Measurements from ENCODE around the gene GALNT18. TPM values are rescaled to one million over a fixed set of nuclear protein-coding genes. Genes with fewer than 3 reads are reported as not detected.

The GALNT18 gene
- total and polyA plus RNA-seq, 2 of the 4 experiments (the other 2 are of a cell fraction): 9.5 to 11.3 TPM

DNA sequence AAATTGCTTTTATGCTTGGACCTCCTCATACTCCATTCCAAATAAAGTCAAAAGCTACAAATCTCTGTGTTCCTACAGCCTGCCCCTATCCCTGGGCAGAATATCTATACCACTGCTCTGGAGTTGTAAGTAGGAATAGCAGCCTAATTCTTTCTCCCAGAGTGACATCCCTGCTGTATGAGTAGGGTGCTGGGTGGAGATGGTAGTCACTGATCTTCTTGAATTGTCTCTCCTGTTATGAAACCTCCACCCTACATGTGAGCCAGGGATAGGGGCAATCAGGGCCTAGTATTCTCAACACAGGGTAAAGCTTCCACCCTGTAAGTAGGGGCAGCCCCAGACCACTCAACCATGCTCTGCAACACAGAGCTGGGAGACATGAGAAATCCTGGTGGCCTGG is 19.8 kb downstream of the GALNT18 start:
- H4K20me1 ChIP-seq (ENCODE audit: insufficient read depth, low read length): no peaks in the 10 kb centered on the region
- no peak overlapping the region for H3K23ac ChIP-seq (ENCODE audit: low read depth, low read length)
- H2AK5ac ChIP-seq (ENCODE audit: low read depth, low read length): no peak overlapping the region
- no peak overlapping the region for H2AK9ac ChIP-seq (replicated peaks; ENCODE audit: low read depth, low read length, poor library complexity)
- no peak overlapping the region for H3K4me3 ChIP-seq (ENCODE audit: insufficient read depth, low read depth, low read length)
- H3K9me1 ChIP-seq (ENCODE audit: insufficient read depth, low read length): no peaks in the 10 kb centered on the region
- intact Hi-C loops (cut with micrococcal nuclease) (no loop called here), dilution Hi-C loops (cut with HindIII; ENCODE audit: low sequenced_read_pairs, unreplicated experiment) (no loop called here), in situ Hi-C loops (cut with MboI; ENCODE audit: low sequenced_read_pairs) (no loop called here)
- no peak overlapping the region for H2BK120ac ChIP-seq (ENCODE audit: low read depth, low read length)
- H3K56ac ChIP-seq (ENCODE audit: extremely low read depth, insufficient read depth, low read length): no peak overlapping the region
- no peak overlapping the region for H3K27ac ChIP-seq (ENCODE audit: insufficient read depth, low read length)
- no peak overlapping the region for H2AFZ ChIP-seq (replicated peaks; ENCODE audit: low read length, poor library complexity)
- H4K8ac ChIP-seq (ENCODE audit: low read depth in 2 of 2, low read length in 2 of 2): no peak overlapping the region
- no peak overlapping the region for H3K14ac ChIP-seq (replicated peaks; ENCODE audit: low read depth, low read length)
- ChIA-PET POLR2A (ENCODE audit: unreplicated experiment) (no interaction called here), CTCF (no interaction called here)
- no peak overlapping the region for H3K18ac ChIP-seq (ENCODE audit: low read depth, low read length)
- no peaks in the 10 kb centered on the region for H3K9me3 ChIP-seq (ENCODE audit: control insufficient read depth, insufficient read depth, low read length)
- H2BK5ac ChIP-seq (ENCODE audit: low read depth, low read length, poor library complexity, severe bottlenecking): no peak overlapping the region
- H3K79me1 ChIP-seq (ENCODE audit: low read depth in 1 of 2, low read length in 2 of 2): no peaks in the 10 kb centered on the region
- H3K36me3 ChIP-seq (ENCODE audit: control insufficient read depth, insufficient read depth, low read length): no peaks in the 10 kb centered on the region
- no peak overlapping the region for H3K4me2 ChIP-seq (ENCODE audit: low read depth, low read length)
- no peak overlapping the region for H3K9ac ChIP-seq (ENCODE audit: low read depth, low read length)
- H2BK15ac ChIP-seq (ENCODE audit: low read depth, low read length): no peak overlapping the region
- ATAC-seq (ENCODE audit: low read depth) (no peak), DNase-seq (no peak)
- no peak overlapping the region for H4K5ac ChIP-seq (ENCODE audit: low read depth, low read length)
- TF ChIP-seq CEBPB (IDR thresholded peaks at IDR 0.05; ENCODE audit: low read depth, low read length) (no peak), ELK1 (IDR thresholded peaks at IDR 0.05; ENCODE audit: borderline replicate concordance, low read depth, low read length) (no peak), FOS (IDR thresholded peaks at IDR 0.05; ENCODE audit: low read depth, low read length) (no peak), NFE2L2 (IDR thresholded peaks at IDR 0.05; ENCODE audit: low read depth, low read length) (no peak), BHLHE40 (IDR thresholded peaks at IDR 0.05; ENCODE audit: low read depth, low read length) (no peak), RAD21 (IDR thresholded peaks at IDR 0.05; ENCODE audit: low read length) (no peak), MAZ (IDR thresholded peaks at IDR 0.05; ENCODE audit: borderline replicate concordance, low read depth, low read length) (no peak), RFX5 (IDR thresholded peaks at IDR 0.05; ENCODE audit: low read depth, low read length) (no peak), MAFK (IDR thresholded peaks at IDR 0.05; ENCODE audit: low read depth, low read length) (no peak), MXI1 (IDR thresholded peaks at IDR 0.05; ENCODE audit: borderline replicate concordance, low read depth, low read length) (no peak), RCOR1 (IDR thresholded peaks at IDR 0.05; ENCODE audit: insufficient replicate concordance, low read length) (no peak), CHD1 (IDR thresholded peaks at IDR 0.05; ENCODE audit: low read depth, low read length) (no peak), USF2 (IDR thresholded peaks at IDR 0.05; ENCODE audit: low read depth, low read length) (no peak), SMC3 (IDR thresholded peaks at IDR 0.05; ENCODE audit: low read depth, low read length) (no peak), POLR2A (IDR thresholded peaks at IDR 0.05; ENCODE audit: low read depth, low read length) (no peak)
- TF ChIP-seq, protein P1, sequence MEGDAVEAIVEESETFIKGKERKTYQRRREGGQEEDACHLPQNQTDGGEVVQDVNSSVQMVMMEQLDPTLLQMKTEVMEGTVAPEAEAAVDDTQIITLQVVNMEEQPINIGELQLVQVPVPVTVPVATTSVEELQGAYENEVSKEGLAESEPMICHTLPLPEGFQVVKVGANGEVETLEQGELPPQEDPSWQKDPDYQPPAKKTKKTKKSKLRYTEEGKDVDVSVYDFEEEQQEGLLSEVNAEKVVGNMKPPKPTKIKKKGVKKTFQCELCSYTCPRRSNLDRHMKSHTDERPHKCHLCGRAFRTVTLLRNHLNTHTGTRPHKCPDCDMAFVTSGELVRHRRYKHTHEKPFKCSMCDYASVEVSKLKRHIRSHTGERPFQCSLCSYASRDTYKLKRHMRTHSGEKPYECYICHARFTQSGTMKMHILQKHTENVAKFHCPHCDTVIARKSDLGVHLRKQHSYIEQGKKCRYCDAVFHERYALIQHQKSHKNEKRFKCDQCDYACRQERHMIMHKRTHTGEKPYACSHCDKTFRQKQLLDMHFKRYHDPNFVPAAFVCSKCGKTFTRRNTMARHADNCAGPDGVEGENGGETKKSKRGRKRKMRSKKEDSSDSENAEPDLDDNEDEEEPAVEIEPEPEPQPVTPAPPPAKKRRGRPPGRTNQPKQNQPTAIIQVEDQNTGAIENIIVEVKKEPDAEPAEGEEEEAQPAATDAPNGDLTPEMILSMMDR (conservative IDR thresholded peaks at IDR 0.05; ENCODE audit: low read depth, low read length): no peak
- H3K27me3 ChIP-seq (ENCODE audit: control insufficient read depth, insufficient read depth, low read length): no peaks in the 10 kb centered on the region
- H3K4ac ChIP-seq (ENCODE audit: low read depth, low read length): no peak overlapping the region
- H3K4me1 ChIP-seq (ENCODE audit: control insufficient read depth, insufficient read depth, low read length): no peaks in the 10 kb centered on the region
- BruUV-seq (replicated peaks): no TSS peak
- H2BK20ac ChIP-seq (ENCODE audit: low read depth, low read length): no peak overlapping the region
- H4K91ac ChIP-seq (ENCODE audit: insufficient read depth, low read depth, low read length): no peak overlapping the region

All from IMR-90 (cell line).